HepG2 (cell line): ENCODE data around the gene TIA1. TPM values are rescaled to one million over a fixed set of nuclear protein-coding genes. Genes with fewer than 3 reads are reported as not detected.

Experiments used
- CC2D1A ChIP-seq: sonication (generic); formaldehyde crosslinking; IDR thresholded peaks from 2 replicates; pipeline ENCODE4 v1.8.1; 2023; ENCODE audit warnings: mild to moderate bottlenecking, missing genetic modification reagents
- ELF1 ChIP-seq: sonication (generic); formaldehyde crosslinking; IDR thresholded peaks from 2 replicates; pipeline ENCODE4 v1.4.0; 2020; ENCODE audit warnings: missing genetic modification reagents
- FOXK2 ChIP-seq: fragments of 450-650 bp; IDR thresholded peaks from 2 replicates; pipeline ENCODE4 v1.6.1; 2016
- GATA4 ChIP-seq: sonication (generic); IDR thresholded peaks from 2 replicates; pipeline ENCODE4 v1.6.1; 2016; ENCODE audit warnings: antibody characterized with exemption, low read depth, borderline replicate concordance
- HDAC6 ChIP-seq: fragments of 200-600 bp; sonication (generic); IDR thresholded peaks from 2 replicates; pipeline ENCODE4 v1.7.0; 2017; ENCODE audit warnings: mild to moderate bottlenecking, antibody characterized with exemption, low read length, low read depth
- HNF1B ChIP-seq: sonication (generic); formaldehyde crosslinking; IDR thresholded peaks from 2 replicates; pipeline ENCODE4 v1.5.1; 2020; ENCODE audit warnings: mild to moderate bottlenecking, moderate library complexity, missing genetic modification reagents
- HNF4G ChIP-seq, 2 experiments: sonication (generic) in 1 of 2; formaldehyde crosslinking in 1 of 2; IDR thresholded peaks; 2 replicates each; pipeline versions ENCODE4 v1.4.0 to v1.6.1; 2011 to 2020; ENCODE audit warnings: borderline replicate concordance in 2 of 2, low read depth in 2 of 2, mild to moderate bottlenecking in 2 of 2, low read length in 1 of 2, missing genetic modification reagents in 1 of 2, moderate library complexity in 1 of 2
- NR2F6 ChIP-seq, 2 experiments: IDR thresholded peaks; 2 replicates each; pipeline ENCODE4 v1.6.1; 2016; ENCODE audit warnings: antibody characterized with exemption in 1 of 2, mild to moderate bottlenecking in 1 of 2
- PAF1 ChIP-seq: IDR thresholded peaks from 2 replicates; pipeline ENCODE4 v1.6.1; 2016; ENCODE audit warnings: missing genetic modification reagents, missing compliant biosample characterization
- RNF219 ChIP-seq: sonication (generic); formaldehyde crosslinking; IDR thresholded peaks from 2 replicates; pipeline ENCODE4 v1.5.0; 2020; ENCODE audit warnings: mild to moderate bottlenecking, missing genetic modification reagents
- RXRB ChIP-seq: IDR thresholded peaks from 2 replicates; pipeline ENCODE4 v1.6.1; 2016; ENCODE audit warnings: borderline replicate concordance, missing genetic modification reagents, missing compliant biosample characterization
- TCF12 ChIP-seq, 2 experiments: fragments of 450-650 bp in 1 of 2; sonication (generic) in 1 of 2; formaldehyde crosslinking in 1 of 2; IDR thresholded peaks; 2 replicates each; pipeline versions ENCODE4 v1.6.1 to v1.8.0; 2017 to 2022; ENCODE audit warnings: antibody characterized with exemption in 1 of 2, mild to moderate bottlenecking in 1 of 2, missing genetic modification reagents in 1 of 2, moderate library complexity in 1 of 2
- TCF7 ChIP-seq: sonication (generic); IDR thresholded peaks from 2 replicates; pipeline ENCODE4 v1.6.1; 2016; ENCODE audit warnings: antibody characterized with exemption, low read depth
- TRIM24 ChIP-seq: sonication (generic); formaldehyde crosslinking; IDR thresholded peaks from 2 replicates; pipeline ENCODE4 v1.8.0; 2022; ENCODE audit warnings: mild to moderate bottlenecking, missing genetic modification reagents
- ZBTB39 ChIP-seq: sonication (generic); formaldehyde crosslinking; IDR thresholded peaks from 2 replicates; pipeline ENCODE4 v1.5.0; 2020; ENCODE audit warnings: missing genetic modification reagents
- ZNF256 ChIP-seq: sonication (generic); formaldehyde crosslinking; conservative IDR thresholded peaks from 2 replicates; pipeline ENCODE4 v1.4.0; 2020; ENCODE audit warnings: missing genetic modification reagents
- ZNF446 ChIP-seq: sonication (generic); formaldehyde crosslinking; IDR thresholded peaks from 2 replicates; pipeline ENCODE4 v1.5.0; 2020; ENCODE audit warnings: mild to moderate bottlenecking, missing genetic modification reagents
- ZNF552 ChIP-seq: sonication (generic); formaldehyde crosslinking; IDR thresholded peaks from 2 replicates; pipeline ENCODE4 v1.9.0; 2022; ENCODE audit warnings: missing genetic modification reagents, mild to moderate bottlenecking, borderline replicate concordance
- ZNF576 ChIP-seq: sonication (generic); formaldehyde crosslinking; IDR thresholded peaks from 2 replicates; pipeline ENCODE4 v1.4.0; 2020; ENCODE audit warnings: mild to moderate bottlenecking, missing genetic modification reagents
- ZNF691 ChIP-seq: sonication (generic); formaldehyde crosslinking; IDR thresholded peaks from 2 replicates; pipeline ENCODE4 v1.4.0; 2020; ENCODE audit warnings: missing genetic modification reagents, low read depth, mild to moderate bottlenecking, borderline replicate concordance
- ZSCAN31 ChIP-seq: sonication (generic); formaldehyde crosslinking; IDR thresholded peaks from 2 replicates; pipeline ENCODE4 v1.5.0; 2020; ENCODE audit warnings: low read depth, mild to moderate bottlenecking, missing genetic modification reagents
- polyA plus RNA-seq, 8 experiments: library from polyadenylated mRNA; depleted of rRNA in 3 of 8; stranded (reverse) in 7 of 8; unstranded in 1 of 8; fragments of >200 nt; fragmentation: Illumina TruSeq in 4 of 8; extraction: Trizol in 4 of 8; gene quantifications; 2 replicates each; pipeline versions ENCODE4 v1.2.1 to v1.2.3, GENCODE V29; 2011 to 2016; ENCODE audit warnings: low read depth in 4 of 8, missing spikeins in 1 of 8, mixed read lengths in 1 of 8; ENCODE audit not compliant: insufficient read depth in 1 of 8
- total RNA-seq, 5 experiments: library from RNA; depleted of rRNA; stranded (reverse); fragments of >200 nt; fragmentation: Illumina TruSeq; extraction: Trizol; gene quantifications; 2 replicates each; pipeline ENCODE4 v1.2.3, GENCODE V29; 2016; ENCODE audit warnings: low read depth in 1 of 5

TIA1 gene
- total and polyA plus RNA-seq, 2 of the 13 experiments (the other 11 are each of a cell fraction or from before 2014, with no cell fraction given), result 209 to 319 TPM

- TF ChIP-seq NR2F6 (IDR thresholded peaks at IDR 0.05), result no peak
- no peak for TF ChIP-seq NR2F6 (CRISPR knock-in tag; IDR thresholded peaks at IDR 0.05)
- TF ChIP-seq HNF4G (IDR thresholded peaks at IDR 0.05; ENCODE audit: borderline replicate concordance, low read depth, low read length), result peak; percentile 67; the same call in 1 of the 2 replicates
- TF ChIP-seq HNF4G (CRISPR knock-in tag; IDR thresholded peaks at IDR 0.05; ENCODE audit: borderline replicate concordance, low read depth), result no peak
- TF ChIP-seq ZNF691 (CRISPR knock-in tag), result no peak
- TF ChIP-seq TCF12 (IDR thresholded peaks at IDR 0.05), result no peak
- no peak for TF ChIP-seq TCF12 (CRISPR knock-in tag; IDR thresholded peaks at IDR 0.05)
- TF ChIP-seq FOXK2, result 0 out of 2 replicates have a peak, but pooled peaks have one; percentile 23
- no peak for TF ChIP-seq PAF1 (CRISPR knock-in tag)
- no peak for TF ChIP-seq GATA4
- no peak for TF ChIP-seq ZSCAN31 (CRISPR knock-in tag)
- TF ChIP-seq TRIM24, result no peak
- no peak for TF ChIP-seq ZNF552
- no peak; the same call in 1 of the 2 replicates for TF ChIP-seq HDAC6
- TF ChIP-seq RNF219, result 0 out of 2 replicates have a peak, but pooled peaks have one; percentile 17
- no peak for TF ChIP-seq HNF1B
- TF ChIP-seq TCF7, result no peak
- TF ChIP-seq ZNF446 (CRISPR knock-in tag), result no peak
- TF ChIP-seq ZNF576, result no peak
- TF ChIP-seq RXRB, result no peak
- TF ChIP-seq ZBTB39, result no peak
- TF ChIP-seq ELF1 (CRISPR knock-in tag), result no peak
- TF ChIP-seq CC2D1A (CRISPR knock-in tag), result no peak
- TF ChIP-seq ZNF256 (CRISPR knock-in tag), result no peak
Measured at GRCh38 chr2:70247364-70248180, 856 bp downstream of the TIA1 start (continued).
